Measurements from ENCODE around the gene LRRC74B.
"Not testable (repeated sequence)": the region's sequence is repeated elsewhere in the genome, so short reads cannot be mapped to it uniquely, and the experiment has no call there.

LRRC74B gene

GRCh38 chr22:21032037-21032867 is 13.5 kb upstream of the LRRC74B start, which contains the start of gene SLC7A4:
Gene SLC7A4, minus strand, starts transcription at chr22:21032561. Its CDS starts 749 bp downstream, at chr22:21031812.
- no peak for DNase-seq (ENCODE audit: low read depth in 2 of 2)

GRCh38 chr22:21032868-21033688 is 12.7 kb upstream of the LRRC74B start:
- DNase-seq (ENCODE audit: low read depth in 2 of 2), result no peak

GRCh38 chr22:21033895-21034294 is 11.9 kb upstream of the LRRC74B start:
- no peak for DNase-seq (ENCODE audit: low read depth in 2 of 2)

GRCh38 chr22:21034989-21035388 is 10.8 kb upstream of the LRRC74B start:
- DNase-seq (ENCODE audit: low read depth in 2 of 2), result no peak

- DNase-seq (ENCODE audit: low read depth in 2 of 2), result no peak
Measured at GRCh38 chr22:21038405-21038804, 7.3 kb upstream of the LRRC74B start.

GRCh38 chr22:21039158-21039557 is 6.6 kb upstream of the LRRC74B start:
- not testable (repeated sequence) for DNase-seq (ENCODE audit: low read depth in 2 of 2)

- no peak for DNase-seq (ENCODE audit: low read depth in 2 of 2)
Measured at GRCh38 chr22:21041937-21042336, 3.8 kb upstream of the LRRC74B start.

- DNase-seq (ENCODE audit: low read depth in 2 of 2), result no peak
Measured at GRCh38 chr22:21042978-21043859, 2.5 kb upstream of the LRRC74B start.

- no peak for DNase-seq (ENCODE audit: low read depth in 2 of 2)
Measured at GRCh38 chr22:21043860-21044535, 1.7 kb upstream of the LRRC74B start.

- DNase-seq (ENCODE audit: low read depth in 2 of 2), result no peak
Measured at GRCh38 chr22:21044931-21045584, 688 bp upstream of the LRRC74B start.

GRCh38 chr22:21047035-21047661 is 1.4 kb downstream of the LRRC74B start:
- DNase-seq (ENCODE audit: low read depth in 2 of 2), result no peak

GRCh38 chr22:21047730-21048129 is 2.0 kb downstream of the LRRC74B start:
- DNase-seq (ENCODE audit: low read depth in 2 of 2), result no peak

GRCh38 chr22:21048448-21048847 is 2.7 kb downstream of the LRRC74B start:
- not testable (repeated sequence) for DNase-seq (ENCODE audit: low read depth in 2 of 2)

GRCh38 chr22:21048965-21049364 is 3.2 kb downstream of the LRRC74B start:
- DNase-seq (ENCODE audit: low read depth in 2 of 2), result not testable (repeated sequence)

GRCh38 chr22:21051145-21051830 is 5.5 kb downstream of the LRRC74B start:
- DNase-seq (ENCODE audit: low read depth in 2 of 2), result no peak

GRCh38 chr22:21051831-21052400 is 6.2 kb downstream of the LRRC74B start:
- DNase-seq (ENCODE audit: low read depth in 2 of 2), result no peak

- no peak for DNase-seq (ENCODE audit: low read depth in 2 of 2)
Measured at GRCh38 chr22:21052715-21053459, 7.1 kb downstream of the LRRC74B start.

GRCh38 chr22:21054046-21054713 is 8.4 kb downstream of the LRRC74B start:
- DNase-seq (ENCODE audit: low read depth in 2 of 2), result no peak

All from activated CD8-positive, alpha-beta memory T cell treated with anti-CD3 and anti-CD28 coated beads for 4 hours (primary cell).